ENCODE measurements around the gene THADA. TPM values are rescaled to one million over a fixed set of nuclear protein-coding genes. Genes with fewer than 3 reads are reported as not detected.

Gene THADA
- total RNA-seq, 1 experiment from 2014 or later, result 20.1 TPM

- no peak overlapping the region for H3K23ac ChIP-seq (ENCODE audit: insufficient read length, low read depth, low read length)
- Mint-ChIP-seq H3K27ac (no peak overlapping the region), H3K36me3 (ENCODE audit: insufficient read depth in 1 of 3, low read depth in 3 of 3) (no peaks in the 10 kb centered on the region; a peak in 1 of 7 replicates), H3K4me3 (no peak overlapping the region), H3K4me1 (peaks cover 15 to 24% of the 10 kb centered on the region in 2 experiments), H3K9me3 (no peaks in the 10 kb centered on the region), H3K27me3 (ENCODE audit: low read depth) (no peaks in the 10 kb centered on the region)
- no peak overlapping the region for H4K5ac ChIP-seq (ENCODE audit: insufficient read length, low read depth, low read length)
- H3K79me1 ChIP-seq (ENCODE audit: insufficient read depth, low read depth, low read length, poor library complexity, severe bottlenecking), result no peaks in the 10 kb centered on the region
- H3K4ac ChIP-seq (ENCODE audit: low read depth, low read length), result no peak overlapping the region
- WGBS (ENCODE audit: extremely low coverage, insufficient read length, low lambda C conversion rate), result no CpG with 5 or more reads among the region's 6 CpGs
- no peak for TF ChIP-seq CTCF (conservative IDR thresholded peaks at IDR 0.05)
- no peaks in the 10 kb centered on the region for H4K20me1 ChIP-seq (ENCODE audit: control insufficient read depth, insufficient read depth, insufficient read length)
- H3T11ph ChIP-seq (ENCODE audit: low read length), result no peak overlapping the region
- H2AK5ac ChIP-seq (ENCODE audit: insufficient read length, low read length), result no peak overlapping the region
- H2BK12ac ChIP-seq (ENCODE audit: insufficient read length, low read depth, low read length), result no peak overlapping the region
- H4K91ac ChIP-seq (ENCODE audit: insufficient read length, low read depth, low read length), result no peak overlapping the region
- H3K9me3 ChIP-seq (ENCODE audit: control insufficient read depth, low read depth, low read length), result no peaks in the 10 kb centered on the region
- no peak overlapping the region for H3K4me2 ChIP-seq (ENCODE audit: insufficient read depth, insufficient read length, low read length)
- no peak overlapping the region for H3K14ac ChIP-seq (ENCODE audit: insufficient read depth, low read length)
- no peak overlapping the region for H4K8ac ChIP-seq (replicated peaks; ENCODE audit: insufficient read length, low read depth, low read length)
- H2BK20ac ChIP-seq (ENCODE audit: low read depth, low read length, poor library complexity, severe bottlenecking), result no peak overlapping the region
- H2BK120ac ChIP-seq (ENCODE audit: low read depth, low read length, poor library complexity, severe bottlenecking), result no peak overlapping the region
- H3K23me2 ChIP-seq (ENCODE audit: insufficient read length, low read depth, low read length, poor library complexity, severe bottlenecking), result no peaks in the 10 kb centered on the region
- no peak overlapping the region for H3K27ac ChIP-seq (ENCODE audit: insufficient read length, low read depth, low read length)
- no peak overlapping the region for H2AFZ ChIP-seq (ENCODE audit: low read length)
- H3K79me2 ChIP-seq (ENCODE audit: insufficient read depth, low read length), result no peaks in the 10 kb centered on the region
- DNase-seq, result no peak
- no peak overlapping the region for H3K18ac ChIP-seq (ENCODE audit: insufficient read length, low read depth, low read length)
- no peaks in the 10 kb centered on the region for H3K4me1 ChIP-seq (ENCODE audit: insufficient read depth, low read length)
- no peak overlapping the region for H2BK5ac ChIP-seq (ENCODE audit: insufficient read length, low read length)
- no peaks in the 10 kb centered on the region for H3K27me3 ChIP-seq (ENCODE audit: insufficient read depth, low read length)
- H3K9ac ChIP-seq (ENCODE audit: extremely low read depth, insufficient read length, low read length), result no peak overlapping the region
- H2BK15ac ChIP-seq (ENCODE audit: low read depth, low read length), result no peak overlapping the region
- no peak overlapping the region for H3K56ac ChIP-seq (ENCODE audit: insufficient read length, low read depth, low read length)
These were observed 332.9 kb downstream of the THADA start for GRCh38 chr2:43262951-43263350.

Data from H9 (cell line).